ENCODE results near the gene MAFB. TPM values are rescaled to one million over a fixed set of nuclear protein-coding genes. Genes with fewer than 3 reads are reported as not detected.
A peak's percentile ranks its signal among the peaks of the same experiment; 100 is the strongest.

Gene MAFB
- total and polyA plus RNA-seq, 2 donors (not counting 1 experiment from before 2014, with no cell fraction given) = 0.40 to 3.0 TPM

DNA sequence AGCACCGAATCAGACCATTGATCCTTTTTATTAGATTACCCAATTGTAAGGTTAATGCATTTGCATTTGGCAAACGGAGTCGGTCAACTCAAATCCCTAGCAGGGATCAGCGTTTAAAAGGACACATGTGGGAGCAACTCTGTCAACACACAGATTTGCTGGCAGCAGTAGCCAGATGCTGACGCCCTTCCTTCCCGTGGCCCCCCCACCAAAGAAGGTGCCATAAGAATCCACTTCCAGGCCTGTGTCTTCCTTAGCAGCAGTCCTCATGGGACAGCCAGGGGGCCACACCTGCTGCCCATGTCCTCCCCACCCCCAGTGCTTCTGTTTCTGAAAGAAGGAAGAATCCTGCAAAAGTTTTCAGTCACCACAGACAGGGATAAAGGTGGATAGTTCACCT lies 24.5 kb upstream of the MAFB start:
- Histone ChIP-seq H3K4me1 (ENCODE audit: control insufficient read depth, extremely low read depth, insufficient read depth, low read length) (no peaks in the 10 kb centered on the region), H3K9me3 (ENCODE audit: control insufficient read depth, insufficient read depth, low read depth, low read length) (no peaks in the 10 kb centered on the region), H3K27ac (ENCODE audit: insufficient read depth, low read length) (no peak overlapping the region), H3K4me2 (ENCODE audit: extremely low read depth, insufficient read depth, low read length) (no peak overlapping the region), H3K9ac (ENCODE audit: insufficient read depth, low read length) (no peak overlapping the region), H3K36me3 (ENCODE audit: control insufficient read depth, insufficient read depth, low read length) (no peaks in the 10 kb centered on the region), H3K79me2 (ENCODE audit: control insufficient read depth, insufficient read depth, low read length) (no peaks in the 10 kb centered on the region), H4K20me1 (ENCODE audit: control insufficient read depth, extremely low read depth, insufficient read depth, low read length) (no peaks in the 10 kb centered on the region), H2AFZ (ENCODE audit: low read length) (no peak overlapping the region), H3K4me3 (replicated peaks in 1 of 4; ENCODE audit: control extremely low read depth in 1 of 4, insufficient read depth in 1 of 4, low read depth in 3 of 4, low read length in 4 of 4) (no peak overlapping the region), H3K27me3 (ENCODE audit: control insufficient read depth, insufficient read depth, low read length) (no peaks in the 10 kb centered on the region)
- TF ChIP-seq, protein P1, sequence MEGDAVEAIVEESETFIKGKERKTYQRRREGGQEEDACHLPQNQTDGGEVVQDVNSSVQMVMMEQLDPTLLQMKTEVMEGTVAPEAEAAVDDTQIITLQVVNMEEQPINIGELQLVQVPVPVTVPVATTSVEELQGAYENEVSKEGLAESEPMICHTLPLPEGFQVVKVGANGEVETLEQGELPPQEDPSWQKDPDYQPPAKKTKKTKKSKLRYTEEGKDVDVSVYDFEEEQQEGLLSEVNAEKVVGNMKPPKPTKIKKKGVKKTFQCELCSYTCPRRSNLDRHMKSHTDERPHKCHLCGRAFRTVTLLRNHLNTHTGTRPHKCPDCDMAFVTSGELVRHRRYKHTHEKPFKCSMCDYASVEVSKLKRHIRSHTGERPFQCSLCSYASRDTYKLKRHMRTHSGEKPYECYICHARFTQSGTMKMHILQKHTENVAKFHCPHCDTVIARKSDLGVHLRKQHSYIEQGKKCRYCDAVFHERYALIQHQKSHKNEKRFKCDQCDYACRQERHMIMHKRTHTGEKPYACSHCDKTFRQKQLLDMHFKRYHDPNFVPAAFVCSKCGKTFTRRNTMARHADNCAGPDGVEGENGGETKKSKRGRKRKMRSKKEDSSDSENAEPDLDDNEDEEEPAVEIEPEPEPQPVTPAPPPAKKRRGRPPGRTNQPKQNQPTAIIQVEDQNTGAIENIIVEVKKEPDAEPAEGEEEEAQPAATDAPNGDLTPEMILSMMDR (conservative IDR thresholded peaks at IDR 0.05 in 1 of 2, IDR thresholded peaks at IDR 0.05 in 1 of 2; ENCODE audit: low read depth in 1 of 2, low read length in 2 of 2) = no peak
- no peak for TF ChIP-seq EZH2 (IDR thresholded peaks at IDR 0.05; ENCODE audit: low read length, missing control alignments)
- no peak for DNase-seq (ENCODE audit: low read depth in 2 of 2)

DNA sequence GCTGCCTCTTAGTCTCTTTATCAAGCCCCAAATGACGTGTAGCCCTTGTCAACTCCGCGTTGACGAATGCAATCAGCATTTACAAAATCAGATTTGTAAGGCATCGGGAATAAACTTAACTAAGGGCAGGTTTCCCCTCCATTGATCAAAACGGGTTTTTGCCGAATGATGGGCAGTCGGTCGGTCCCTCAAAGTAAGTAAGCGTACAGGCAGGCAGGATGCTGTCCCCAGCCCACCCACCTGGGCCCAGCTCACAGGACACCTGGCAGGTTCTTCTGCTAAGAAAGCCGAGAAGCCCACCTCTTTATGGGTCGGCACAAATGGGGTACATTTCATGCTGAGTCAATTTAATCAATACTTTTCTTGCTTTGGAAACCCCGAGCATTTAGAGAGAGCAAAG lies 22.0 kb upstream of the MAFB start:
- Histone ChIP-seq H3K9me3 (ENCODE audit: control insufficient read depth, insufficient read depth, low read depth, low read length) (no peaks in the 10 kb centered on the region), H3K4me1 (ENCODE audit: control insufficient read depth, extremely low read depth, insufficient read depth, low read length) (no peaks in the 10 kb centered on the region), H3K79me2 (ENCODE audit: control insufficient read depth, insufficient read depth, low read length) (no peaks in the 10 kb centered on the region), H3K4me2 (ENCODE audit: extremely low read depth, insufficient read depth, low read length) (no peak overlapping the region), H2AFZ (ENCODE audit: low read length) (no peak overlapping the region), H3K36me3 (ENCODE audit: control insufficient read depth, insufficient read depth, low read length) (no peaks in the 10 kb centered on the region), H3K9ac (ENCODE audit: insufficient read depth, low read length) (no peak overlapping the region), H3K4me3 (replicated peaks in 1 of 4; ENCODE audit: control extremely low read depth in 1 of 4, insufficient read depth in 1 of 4, low read depth in 3 of 4, low read length in 4 of 4) (no peak overlapping the region), H4K20me1 (ENCODE audit: control insufficient read depth, extremely low read depth, insufficient read depth, low read length) (no peaks in the 10 kb centered on the region), H3K27ac (ENCODE audit: insufficient read depth, low read length) (no peak overlapping the region), H3K27me3 (ENCODE audit: control insufficient read depth, insufficient read depth, low read length) (no peaks in the 10 kb centered on the region)
- TF ChIP-seq EZH2 (IDR thresholded peaks at IDR 0.05; ENCODE audit: low read length, missing control alignments) = no peak
- DNase-seq (ENCODE audit: low read depth in 2 of 2) = no peak

DNA sequence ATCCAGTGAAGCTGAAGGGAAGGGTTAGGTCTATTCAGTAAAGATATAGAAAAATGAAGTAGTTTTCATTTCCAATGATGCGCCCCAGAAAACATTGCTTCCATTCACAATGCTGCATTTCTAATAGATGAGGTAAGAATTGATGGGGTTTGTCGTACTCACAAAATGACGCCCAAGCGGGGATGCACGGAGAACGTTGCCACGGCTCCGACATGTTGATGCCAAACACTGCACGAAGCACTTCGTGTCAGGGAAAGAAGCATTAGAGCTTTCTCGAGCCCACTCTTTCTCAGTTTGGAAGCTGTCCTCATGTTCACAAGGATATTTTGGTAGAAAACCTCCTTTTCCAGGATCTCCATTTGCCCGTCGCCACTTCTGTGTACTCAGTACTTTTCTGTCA lies 21.6 kb upstream of the MAFB start:
- Histone ChIP-seq H3K27ac (ENCODE audit: insufficient read depth, low read length) (no peak overlapping the region), H3K4me3 (replicated peaks in 1 of 4; ENCODE audit: control extremely low read depth in 1 of 4, insufficient read depth in 1 of 4, low read depth in 3 of 4, low read length in 4 of 4) (no peak overlapping the region), H3K27me3 (ENCODE audit: control insufficient read depth, insufficient read depth, low read length) (no peaks in the 10 kb centered on the region), H3K4me2 (ENCODE audit: extremely low read depth, insufficient read depth, low read length) (no peak overlapping the region), H3K4me1 (ENCODE audit: control insufficient read depth, extremely low read depth, insufficient read depth, low read length) (no peaks in the 10 kb centered on the region), H3K9me3 (ENCODE audit: control insufficient read depth, insufficient read depth, low read depth, low read length) (no peaks in the 10 kb centered on the region), H3K36me3 (ENCODE audit: control insufficient read depth, insufficient read depth, low read length) (no peaks in the 10 kb centered on the region), H4K20me1 (ENCODE audit: control insufficient read depth, extremely low read depth, insufficient read depth, low read length) (no peaks in the 10 kb centered on the region), H3K79me2 (ENCODE audit: control insufficient read depth, insufficient read depth, low read length) (no peaks in the 10 kb centered on the region), H3K9ac (ENCODE audit: insufficient read depth, low read length) (no peak overlapping the region), H2AFZ (ENCODE audit: low read length) (peak overlapping the region; percentile 26)
- DNase-seq (ENCODE audit: low read depth in 2 of 2) = peak; percentile 4 to 17
- TF ChIP-seq, protein P1 (conservative IDR thresholded peaks at IDR 0.05 in 1 of 2, IDR thresholded peaks at IDR 0.05 in 1 of 2; ENCODE audit: low read depth in 1 of 2, low read length in 2 of 2) = no peak
- no peak for TF ChIP-seq EZH2 (IDR thresholded peaks at IDR 0.05; ENCODE audit: low read length, missing control alignments)

Data from fibroblast of lung (primary cell).